ENCODE data around the gene FOXF1. TPM values are rescaled to one million over a fixed set of nuclear protein-coding genes. Genes with fewer than 3 reads are reported as not detected.

The FOXF1 gene
- total RNA-seq, 3 donors from 2014 or later = 6.9 to 85.8 (median 9.9) TPM

- no peak overlapping the region for H3K4me3 ChIP-seq
- no peak for ATAC-seq
- intact Hi-C loops (cut with DNase I, micrococcal nuclease) = loop anchor here in 1 of 2 donors (10.0 kb wide), 2 partner anchors 68 to 198 kb away; no protein-coding TSS in a partner anchor
- TF ChIP-seq CTCF (IDR thresholded peaks at IDR 0.05) = no peak
- H3K9me3 ChIP-seq = no peaks in the 10 kb centered on the region
- no peak for DNase-seq
- H3K36me3 ChIP-seq (ENCODE audit: low read depth) = no peaks in the 10 kb centered on the region
- no peaks in the 10 kb centered on the region for H3K4me1 ChIP-seq (ENCODE audit: low read depth)
Measured at GRCh38 chr16:86502856-86503748, 7.2 kb upstream of the FOXF1 start.

GRCh38 chr16:86503830-86504229 is 6.5 kb upstream of the FOXF1 start:
- TF ChIP-seq CTCF (IDR thresholded peaks at IDR 0.05) = no peak
- intact Hi-C loops (cut with DNase I, micrococcal nuclease) = loop anchor here in 1 of 2 donors (10.0 kb wide), 2 partner anchors 69 to 199 kb away; no protein-coding TSS in a partner anchor
- no peaks in the 10 kb centered on the region for H3K9me3 ChIP-seq
- H3K4me3 ChIP-seq = no peak overlapping the region
- DNase-seq (no peak), ATAC-seq (no peak)
- peaks cover 5% of the 10 kb centered on the region for H3K4me1 ChIP-seq (ENCODE audit: low read depth)
- no peaks in the 10 kb centered on the region for H3K36me3 ChIP-seq (ENCODE audit: low read depth)

GRCh38 chr16:86504315-86505184 is 5.8 kb upstream of the FOXF1 start:
- intact Hi-C loops (cut with DNase I, micrococcal nuclease) = loop anchor here in 1 of 2 donors (5.0 to 10.0 kb wide), 3 partner anchors 70 to 200 kb away; no protein-coding TSS in a partner anchor
- H3K9me3 ChIP-seq = no peaks in the 10 kb centered on the region
- H3K36me3 ChIP-seq (ENCODE audit: low read depth) = no peaks in the 10 kb centered on the region
- no peak for TF ChIP-seq CTCF (IDR thresholded peaks at IDR 0.05)
- H3K4me3 ChIP-seq = no peak overlapping the region
- ATAC-seq (no peak), DNase-seq (no peak)
- peaks cover 7% of the 10 kb centered on the region for H3K4me1 ChIP-seq (ENCODE audit: low read depth)

GRCh38 chr16:86505185-86505898 is 5.0 kb upstream of the FOXF1 start:
- intact Hi-C loops (cut with DNase I, micrococcal nuclease) = loop anchor here in 1 of 2 donors (5.0 to 10.0 kb wide), 3 partner anchors 71 to 201 kb away; no protein-coding TSS in a partner anchor
- Histone ChIP-seq H3K4me3 (no peak overlapping the region), H3K36me3 (ENCODE audit: low read depth) (no peaks in the 10 kb centered on the region), H3K9me3 (no peaks in the 10 kb centered on the region), H3K4me1 (ENCODE audit: low read depth) (peaks cover 7% of the 10 kb centered on the region)
- TF ChIP-seq CTCF (IDR thresholded peaks at IDR 0.05) = no peak
- DNase-seq (no peak), ATAC-seq (no peak)
